Uterus (tissue), 4 donors: ENCODE results near the gene IL26. TPM values are rescaled to one million over a fixed set of nuclear protein-coding genes. Genes with fewer than 3 reads are reported as not detected.

Experiments used
- DNase-seq, 2 donors: peaks; one replicate each; pipeline ENCODE4 v3.0.0-alpha.2; 2019 to 2020
- H3K27ac ChIP-seq, 2 donors: fragments of 200-600 bp; sonication (generic); 1 replicate in 1 of 2; 2 replicates in 1 of 2; pipeline ENCODE4 v1.5.1; 2016 to 2018
- H3K27me3 ChIP-seq, 2 donors: fragments of 200-600 bp; sonication (generic); one replicate each; pipeline ENCODE4 v1.5.1; 2018 to 2019; ENCODE audit warnings: control low read depth in 1 of 2
- H3K36me3 ChIP-seq, 2 donors: fragments of 200-600 bp; sonication (generic); one replicate each; pipeline ENCODE4 v1.5.1; 2019; ENCODE audit warnings: control low read depth in 1 of 2
- H3K4me1 ChIP-seq, 2 donors: fragments of 200-600 bp; sonication (generic); one replicate each; pipeline ENCODE4 v1.5.1; 2018 to 2019; ENCODE audit warnings: control low read depth in 1 of 2
- H3K4me3 ChIP-seq, 2 donors: fragments of 200-600 bp; sonication (generic); 1 replicate in 1 of 2; 2 replicates in 1 of 2; pipeline ENCODE4 v1.5.1; 2018 to 2019; ENCODE audit warnings: mild to moderate bottlenecking in 1 of 2
- H3K9me3 ChIP-seq, 2 donors: fragments of 200-600 bp; sonication (generic); one replicate each; pipeline ENCODE4 v1.5.1; 2019; ENCODE audit warnings: control low read depth in 1 of 2
- CTCF ChIP-seq, 4 experiments: fragments of 200-600 bp in 2 of 4; fragments of 450-650 bp in 2 of 4; sonication (generic) in 2 of 4; IDR thresholded peaks; one replicate each; pipeline ENCODE4 v1.5.1; 2016 to 2019; ENCODE audit warnings: antibody characterized with exemption in 4 of 4, mild to moderate bottlenecking in 2 of 4, moderate library complexity in 1 of 4
- POLR2A ChIP-seq, 2 donors: fragments of 450-650 bp; IDR thresholded peaks; one replicate each; pipeline ENCODE4 v1.6.1; 2016; ENCODE audit warnings: antibody characterized with exemption in 2 of 2, mild to moderate bottlenecking in 1 of 2, moderate library complexity in 1 of 2
- intact Hi-C: fragments of 100-400 bp; cut with DNase I; formaldehyde crosslinking; loops from one replicate; pipeline ENCODE4 v1.15.1; 2023; ENCODE audit warnings: low total_unique reads
- total RNA-seq, 4 donors: library from RNA; depleted of rRNA in 3 of 4; stranded (reverse); fragments of >200 nt in 3 of 4; gene quantifications; one replicate each; pipeline versions ENCODE4 v1.1.0 to v1.2.4, GENCODE V29; 2014 to 2023
- donor health status: DM: yes; HTN: yes; CAD: no.

The IL26 gene
- total RNA-seq, 4 donors from 2014 or later, result not detected

- no peak for DNase-seq
- Histone ChIP-seq H3K27me3 (no peaks in the 10 kb centered on the region), H3K27ac (no peak overlapping the region), H3K4me1 (no peaks in the 10 kb centered on the region), H3K4me3 (no peak overlapping the region), H3K36me3 (no peaks in the 10 kb centered on the region), H3K9me3 (no peaks in the 10 kb centered on the region)
- intact Hi-C loops, result no loop called here
- no peak for TF ChIP-seq CTCF (IDR thresholded peaks at IDR 0.05)
Measured at GRCh38 chr12:68203460-68203875, 22.1 kb downstream of the IL26 start.

GRCh38 chr12:68200854-68201253 is 24.8 kb downstream of the IL26 start:
- H3K9me3 ChIP-seq, result no peaks in the 10 kb centered on the region
- H3K4me1 ChIP-seq, result no peaks in the 10 kb centered on the region
- intact Hi-C loops, result no loop called here
- no peak for DNase-seq
- no peaks in the 10 kb centered on the region for H3K27me3 ChIP-seq
- H3K4me3 ChIP-seq, result no peak overlapping the region
- H3K36me3 ChIP-seq, result no peaks in the 10 kb centered on the region
- TF ChIP-seq POLR2A (IDR thresholded peaks at IDR 0.05) (no peak), CTCF (IDR thresholded peaks at IDR 0.05) (no peak)
- no peak overlapping the region for H3K27ac ChIP-seq

- Histone ChIP-seq H3K36me3 (no peaks in the 10 kb centered on the region), H3K4me3 (no peak overlapping the region), H3K9me3 (no peaks in the 10 kb centered on the region), H3K27me3 (no peaks in the 10 kb centered on the region), H3K27ac (no peak overlapping the region), H3K4me1 (no peaks in the 10 kb centered on the region)
- DNase-seq, result no peak
- intact Hi-C loops, result no loop called here
- TF ChIP-seq POLR2A (IDR thresholded peaks at IDR 0.05) (no peak), CTCF (IDR thresholded peaks at IDR 0.05) (no peak)
Measured at GRCh38 chr12:68199127-68199526, 26.5 kb downstream of the IL26 start.

GRCh38 chr12:68198507-68199086 is 27.0 kb downstream of the IL26 start:
- Histone ChIP-seq H3K27ac (no peak overlapping the region), H3K4me3 (no peak overlapping the region), H3K4me1 (no peaks in the 10 kb centered on the region), H3K36me3 (no peaks in the 10 kb centered on the region), H3K27me3 (no peaks in the 10 kb centered on the region), H3K9me3 (no peaks in the 10 kb centered on the region)
- TF ChIP-seq POLR2A (IDR thresholded peaks at IDR 0.05) (no peak), CTCF (IDR thresholded peaks at IDR 0.05) (no peak)
- intact Hi-C loops, result no loop called here
- no peak for DNase-seq

- DNase-seq, result no peak
- Histone ChIP-seq H3K9me3 (no peaks in the 10 kb centered on the region), H3K4me3 (no peak overlapping the region), H3K4me1 (no peaks in the 10 kb centered on the region), H3K27me3 (no peaks in the 10 kb centered on the region), H3K36me3 (no peaks in the 10 kb centered on the region), H3K27ac (no peak overlapping the region)
- no peak for TF ChIP-seq POLR2A (IDR thresholded peaks at IDR 0.05)
- intact Hi-C loops, result no loop called here
Measured at GRCh38 chr12:68190301-68190700, 35.3 kb downstream of the IL26 start.

- Histone ChIP-seq H3K27me3 (no peaks in the 10 kb centered on the region), H3K9me3 (no peaks in the 10 kb centered on the region), H3K4me3 (no peak overlapping the region), H3K4me1 (no peaks in the 10 kb centered on the region), H3K36me3 (no peaks in the 10 kb centered on the region), H3K27ac (no peak overlapping the region)
- no peak for TF ChIP-seq POLR2A (IDR thresholded peaks at IDR 0.05)
- TF ChIP-seq CTCF (IDR thresholded peaks at IDR 0.05), result no peak
- DNase-seq, result no peak
- intact Hi-C loops, result no loop called here
Measured at GRCh38 chr12:68189821-68190242, 35.8 kb downstream of the IL26 start.
